Measurements from ENCODE around the gene MMP19. TPM values are rescaled to one million over a fixed set of nuclear protein-coding genes. Genes with fewer than 3 reads are reported as not detected.

The MMP19 gene
- total and polyA plus RNA-seq, 2 of the 4 experiments (the other 2 are of a cell fraction): 9.9 to 34.7 TPM

DNA sequence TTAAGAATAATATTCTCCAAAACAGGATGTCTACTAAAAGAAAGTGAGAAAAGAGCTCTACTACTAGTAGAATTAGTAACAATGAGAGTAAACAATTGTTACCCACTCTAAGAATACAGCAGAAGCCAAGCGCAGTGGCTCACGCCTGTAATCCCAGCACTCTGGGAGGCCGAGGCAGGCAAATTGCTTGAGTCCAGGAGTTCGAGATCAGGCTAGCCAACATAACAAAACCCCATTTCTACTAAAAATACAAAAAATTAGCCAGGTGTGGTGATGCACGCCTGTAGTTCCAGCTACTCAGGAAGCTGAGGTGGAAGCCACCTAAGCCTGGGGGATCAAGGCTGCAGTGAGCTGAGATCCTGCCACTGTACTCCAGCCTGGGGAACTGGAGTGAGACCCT is 18.0 kb downstream of the MMP19 start:
- no CpG with 5 or more reads among the region's 5 CpGs for WGBS, 2 experiments (ENCODE audit: extremely low coverage in 2 of 2, insufficient read length in 1 of 2)
- no peak overlapping the region for H2BK20ac ChIP-seq (ENCODE audit: low read depth, low read length)
- in situ Hi-C loops (cut with MboI; ENCODE audit: low sequenced_read_pairs) (loop anchor here (10.0 kb wide), 1 partner anchor 100 kb away; the partner anchor contains the start of gene PYM1), dilution Hi-C loops (cut with HindIII; ENCODE audit: low sequenced_read_pairs, unreplicated experiment) (no loop called here), intact Hi-C loops (cut with micrococcal nuclease) (no loop called here)
- no peak overlapping the region for H2BK5ac ChIP-seq (ENCODE audit: low read depth, low read length, poor library complexity, severe bottlenecking)
- no peak overlapping the region for H3K4me3 ChIP-seq (ENCODE audit: insufficient read depth, low read depth, low read length)
- H3K56ac ChIP-seq (ENCODE audit: extremely low read depth, insufficient read depth, low read length): no peak overlapping the region
- ChIA-PET CTCF (interaction anchor here (0.7 kb wide), 1 partner anchor 53 kb away, joined by 3 read pairs; no protein-coding TSS in a partner anchor), POLR2A (ENCODE audit: unreplicated experiment) (no interaction called here)
- ATAC-seq (ENCODE audit: low read depth) (no peak), DNase-seq (no peak)
- no peak overlapping the region for H3K23ac ChIP-seq (ENCODE audit: low read depth, low read length)
- no peak overlapping the region for H2BK15ac ChIP-seq (ENCODE audit: low read depth, low read length)
- no peak overlapping the region for H4K8ac ChIP-seq (ENCODE audit: low read depth in 2 of 2, low read length in 2 of 2)
- no TSS peak for BruUV-seq (replicated peaks)
- H3K79me1 ChIP-seq (ENCODE audit: low read depth in 1 of 2, low read length in 2 of 2): peaks cover 23 to 49% of the 10 kb centered on the region in 2 experiments
- no peak overlapping the region for H2AFZ ChIP-seq (replicated peaks; ENCODE audit: low read length, poor library complexity)
- H4K91ac ChIP-seq (ENCODE audit: insufficient read depth, low read depth, low read length): no peak overlapping the region
- no peak overlapping the region for H2BK120ac ChIP-seq (ENCODE audit: low read depth, low read length)
- TF ChIP-seq RAD21 (IDR thresholded peaks at IDR 0.05; ENCODE audit: low read length) (no peak), POLR2A (IDR thresholded peaks at IDR 0.05; ENCODE audit: low read depth, low read length) (no peak), MAFK (IDR thresholded peaks at IDR 0.05; ENCODE audit: low read depth, low read length) (no peak), FOS (IDR thresholded peaks at IDR 0.05; ENCODE audit: low read depth, low read length) (no peak), CEBPB (IDR thresholded peaks at IDR 0.05; ENCODE audit: low read depth, low read length) (no peak), MXI1 (IDR thresholded peaks at IDR 0.05; ENCODE audit: borderline replicate concordance, low read depth, low read length) (no peak)
- TF ChIP-seq, protein P1, sequence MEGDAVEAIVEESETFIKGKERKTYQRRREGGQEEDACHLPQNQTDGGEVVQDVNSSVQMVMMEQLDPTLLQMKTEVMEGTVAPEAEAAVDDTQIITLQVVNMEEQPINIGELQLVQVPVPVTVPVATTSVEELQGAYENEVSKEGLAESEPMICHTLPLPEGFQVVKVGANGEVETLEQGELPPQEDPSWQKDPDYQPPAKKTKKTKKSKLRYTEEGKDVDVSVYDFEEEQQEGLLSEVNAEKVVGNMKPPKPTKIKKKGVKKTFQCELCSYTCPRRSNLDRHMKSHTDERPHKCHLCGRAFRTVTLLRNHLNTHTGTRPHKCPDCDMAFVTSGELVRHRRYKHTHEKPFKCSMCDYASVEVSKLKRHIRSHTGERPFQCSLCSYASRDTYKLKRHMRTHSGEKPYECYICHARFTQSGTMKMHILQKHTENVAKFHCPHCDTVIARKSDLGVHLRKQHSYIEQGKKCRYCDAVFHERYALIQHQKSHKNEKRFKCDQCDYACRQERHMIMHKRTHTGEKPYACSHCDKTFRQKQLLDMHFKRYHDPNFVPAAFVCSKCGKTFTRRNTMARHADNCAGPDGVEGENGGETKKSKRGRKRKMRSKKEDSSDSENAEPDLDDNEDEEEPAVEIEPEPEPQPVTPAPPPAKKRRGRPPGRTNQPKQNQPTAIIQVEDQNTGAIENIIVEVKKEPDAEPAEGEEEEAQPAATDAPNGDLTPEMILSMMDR (conservative IDR thresholded peaks at IDR 0.05; ENCODE audit: low read depth, low read length): no peak
- TF ChIP-seq, protein P2, sequence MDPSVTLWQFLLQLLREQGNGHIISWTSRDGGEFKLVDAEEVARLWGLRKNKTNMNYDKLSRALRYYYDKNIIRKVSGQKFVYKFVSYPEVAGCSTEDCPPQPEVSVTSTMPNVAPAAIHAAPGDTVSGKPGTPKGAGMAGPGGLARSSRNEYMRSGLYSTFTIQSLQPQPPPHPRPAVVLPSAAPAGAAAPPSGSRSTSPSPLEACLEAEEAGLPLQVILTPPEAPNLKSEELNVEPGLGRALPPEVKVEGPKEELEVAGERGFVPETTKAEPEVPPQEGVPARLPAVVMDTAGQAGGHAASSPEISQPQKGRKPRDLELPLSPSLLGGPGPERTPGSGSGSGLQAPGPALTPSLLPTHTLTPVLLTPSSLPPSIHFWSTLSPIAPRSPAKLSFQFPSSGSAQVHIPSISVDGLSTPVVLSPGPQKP (IDR thresholded peaks at IDR 0.05; ENCODE audit: borderline replicate concordance, low read depth, low read length): no peak
- TF ChIP-seq, protein P3, sequence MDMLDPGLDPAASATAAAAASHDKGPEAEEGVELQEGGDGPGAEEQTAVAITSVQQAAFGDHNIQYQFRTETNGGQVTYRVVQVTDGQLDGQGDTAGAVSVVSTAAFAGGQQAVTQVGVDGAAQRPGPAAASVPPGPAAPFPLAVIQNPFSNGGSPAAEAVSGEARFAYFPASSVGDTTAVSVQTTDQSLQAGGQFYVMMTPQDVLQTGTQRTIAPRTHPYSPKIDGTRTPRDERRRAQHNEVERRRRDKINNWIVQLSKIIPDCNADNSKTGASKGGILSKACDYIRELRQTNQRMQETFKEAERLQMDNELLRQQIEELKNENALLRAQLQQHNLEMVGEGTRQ (IDR thresholded peaks at IDR 0.05; ENCODE audit: low read depth, low read length): no peak
- peaks cover 32% of the 10 kb centered on the region for H3K36me3 ChIP-seq (ENCODE audit: control insufficient read depth, insufficient read depth, low read length)
- H3K27ac ChIP-seq (ENCODE audit: insufficient read depth, low read length): no peak overlapping the region
- H3K18ac ChIP-seq (ENCODE audit: low read depth, low read length): no peak overlapping the region
- no peak overlapping the region for H2AK5ac ChIP-seq (ENCODE audit: low read depth, low read length)
- no peaks in the 10 kb centered on the region for H3K27me3 ChIP-seq (ENCODE audit: control insufficient read depth, insufficient read depth, low read length)
- no peak overlapping the region for H2AK9ac ChIP-seq (replicated peaks; ENCODE audit: low read depth, low read length, poor library complexity)
- H3K4ac ChIP-seq (ENCODE audit: low read depth, low read length): no peak overlapping the region
- no peak overlapping the region for H3K4me2 ChIP-seq (ENCODE audit: low read depth, low read length)
- H4K5ac ChIP-seq (ENCODE audit: low read depth, low read length): no peak overlapping the region
- 0 out of 2 replicates have a peak, but pooled peaks cover 3% of the 10 kb centered on the region for H4K20me1 ChIP-seq (ENCODE audit: insufficient read depth, low read length)
- H3K4me1 ChIP-seq (ENCODE audit: control insufficient read depth, insufficient read depth, low read length): peaks cover 9% of the 10 kb centered on the region; the same call in 1 of the 2 replicates
- H3K9ac ChIP-seq (ENCODE audit: low read depth, low read length): no peak overlapping the region
- no peak overlapping the region for H3K14ac ChIP-seq (replicated peaks; ENCODE audit: low read depth, low read length)
- no peaks in the 10 kb centered on the region for H3K9me3 ChIP-seq (ENCODE audit: control insufficient read depth, insufficient read depth, low read length)
- peaks cover 10% of the 10 kb centered on the region; the same call in 1 of the 2 replicates for H3K9me1 ChIP-seq (ENCODE audit: insufficient read depth, low read length)
